ENCODE data around the gene MAZ.
"Not testable (repeated sequence)": the region's sequence is repeated elsewhere in the genome, so short reads cannot be mapped to it uniquely, and the experiment has no call there.

Gene MAZ

DNA sequence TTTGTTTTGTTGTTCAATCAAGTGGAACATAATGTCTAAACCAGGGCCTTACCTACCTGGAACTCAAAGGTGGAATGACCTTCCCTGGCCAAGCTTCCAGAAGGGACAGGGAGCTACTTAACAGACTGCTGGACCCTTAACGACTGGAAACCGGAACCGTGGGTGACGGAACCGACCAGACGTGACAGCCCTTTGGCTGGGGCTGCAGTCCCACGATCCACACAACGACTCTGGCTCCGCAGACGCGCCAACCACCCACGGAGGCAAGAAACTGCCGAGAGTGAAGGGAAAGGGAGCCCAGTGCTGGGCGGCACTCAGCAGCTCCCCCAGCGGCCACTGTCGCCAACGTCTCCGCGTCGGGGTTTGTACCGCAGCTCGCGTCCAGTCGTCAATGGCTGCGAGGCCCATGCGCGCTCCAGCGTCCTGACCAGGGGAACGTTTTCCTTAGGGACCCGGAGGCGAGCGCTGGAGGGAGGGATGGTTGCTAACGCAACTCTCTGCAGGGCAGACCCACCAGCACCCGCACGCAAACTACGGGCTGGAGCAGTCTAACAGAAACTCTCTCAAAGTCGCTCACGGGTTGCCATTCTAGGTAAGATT is 21.3 kb upstream of the MAZ start:
- peak; percentile 87 for DNase-seq (ENCODE audit: low spot score)

- not testable (repeated sequence) for DNase-seq (ENCODE audit: low spot score)
Observed at GRCh38 chr16:29787155-29787554, 19.2 kb upstream of the MAZ start.

DNA sequence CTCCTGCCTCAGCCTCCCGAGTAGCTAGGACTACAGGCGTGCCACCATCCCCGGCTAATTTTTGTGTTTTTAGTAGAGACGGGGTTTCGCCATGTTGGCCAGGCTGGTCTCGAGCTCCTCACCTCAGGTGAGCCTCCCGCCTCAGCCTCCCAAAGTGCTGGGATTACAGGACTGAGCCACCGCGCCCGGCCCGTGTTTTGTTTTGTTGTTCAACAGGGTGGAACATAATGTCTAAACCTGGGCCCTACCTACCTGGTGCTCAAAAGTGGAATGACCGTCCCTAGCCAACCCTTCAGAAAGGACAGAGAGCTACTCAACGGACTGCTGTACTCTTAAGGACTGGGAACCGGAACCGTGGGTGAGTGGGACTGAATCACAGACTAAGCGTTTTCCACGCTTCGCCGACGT is 16.6 kb upstream of the MAZ start:
- DNase-seq (ENCODE audit: low spot score), result no peak

DNA sequence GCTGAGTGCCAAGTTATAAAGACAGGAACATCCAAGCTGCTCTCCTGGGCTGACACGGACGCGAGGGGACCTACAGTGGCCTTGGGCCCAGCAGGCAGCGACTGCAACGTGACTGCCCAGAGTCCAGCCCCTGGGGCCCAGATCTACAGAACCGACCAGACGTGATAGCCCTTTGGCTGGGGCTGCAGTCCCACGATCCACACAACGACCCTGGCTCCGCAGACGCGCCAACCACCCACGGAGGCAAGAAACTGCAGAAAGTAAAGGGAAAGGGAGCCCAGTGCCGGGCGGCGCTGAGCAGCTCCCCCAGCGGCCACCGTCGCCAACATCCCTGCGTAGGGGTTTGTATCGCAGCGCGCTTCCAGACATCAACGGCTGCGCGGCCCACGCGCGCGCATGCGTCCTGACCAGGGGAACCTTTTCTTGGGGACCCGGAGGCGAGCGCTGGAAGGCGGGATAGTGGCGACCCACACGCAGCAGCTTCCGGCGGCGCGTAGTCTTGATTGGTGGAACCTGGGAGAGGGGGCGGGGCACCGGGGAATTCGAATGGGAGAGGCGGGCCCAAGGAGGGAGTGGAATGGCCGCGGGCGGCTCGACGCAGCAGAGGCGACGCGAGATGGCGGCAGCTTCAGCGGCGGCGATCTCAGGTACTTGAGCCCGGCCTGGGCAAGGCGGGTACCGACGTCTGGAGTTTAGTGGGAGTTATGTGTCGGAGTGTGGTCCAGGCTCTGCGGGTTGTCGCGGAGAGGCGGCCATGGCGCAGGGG is 16.0 kb upstream of the MAZ start, which contains the start of gene KIF22:
TSS of gene KIF22 (plus strand) at position 569 of the 766 bp plus-strand sequence. CDS start at position 578, 9 bp downstream.
- DNase-seq (ENCODE audit: low spot score), result peak; percentile 100

DNA sequence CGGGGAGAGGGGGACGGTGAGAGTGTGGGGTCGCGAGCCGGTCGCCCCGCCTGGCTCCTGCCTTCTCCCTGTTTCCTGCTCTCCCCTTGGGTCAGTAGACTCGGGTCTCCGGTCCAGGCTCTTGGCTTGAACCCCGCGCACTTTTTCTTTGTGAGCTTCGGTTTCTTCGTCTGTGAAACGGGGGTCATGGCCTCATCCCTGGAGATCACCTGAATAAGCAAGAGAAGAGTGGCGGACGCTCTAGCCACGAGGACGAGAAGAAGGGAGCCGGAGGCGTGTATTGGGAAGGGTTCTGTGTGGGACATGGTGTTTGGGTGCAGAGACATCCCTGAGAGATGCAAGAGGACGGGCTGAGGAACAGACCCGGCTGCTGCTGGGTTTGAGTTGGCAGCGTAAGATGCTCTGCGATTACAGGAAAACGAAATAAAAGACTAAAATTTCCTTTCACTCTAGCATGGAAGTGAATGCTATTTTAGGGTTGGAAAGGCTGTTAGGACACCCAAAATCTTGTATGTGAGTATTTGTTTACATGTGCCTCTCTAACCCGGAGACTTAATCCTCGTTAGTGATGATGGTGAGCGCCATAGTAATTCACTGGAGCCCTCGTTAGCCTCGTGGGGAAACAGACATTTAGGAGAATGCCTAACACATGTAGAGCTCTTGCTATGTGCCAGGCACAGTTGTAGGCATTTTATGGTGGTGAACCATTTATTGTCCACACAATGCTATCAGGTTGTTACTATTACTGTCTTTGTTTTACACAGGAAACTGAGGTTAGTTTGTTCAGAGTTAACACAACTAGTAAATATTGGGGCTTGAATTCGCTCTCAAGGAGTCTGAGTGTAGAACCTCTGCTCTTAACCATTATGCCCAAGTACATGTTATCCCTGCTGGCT is 15.1 kb upstream of the MAZ start:
- no peak for DNase-seq (ENCODE audit: low spot score)

DNA sequence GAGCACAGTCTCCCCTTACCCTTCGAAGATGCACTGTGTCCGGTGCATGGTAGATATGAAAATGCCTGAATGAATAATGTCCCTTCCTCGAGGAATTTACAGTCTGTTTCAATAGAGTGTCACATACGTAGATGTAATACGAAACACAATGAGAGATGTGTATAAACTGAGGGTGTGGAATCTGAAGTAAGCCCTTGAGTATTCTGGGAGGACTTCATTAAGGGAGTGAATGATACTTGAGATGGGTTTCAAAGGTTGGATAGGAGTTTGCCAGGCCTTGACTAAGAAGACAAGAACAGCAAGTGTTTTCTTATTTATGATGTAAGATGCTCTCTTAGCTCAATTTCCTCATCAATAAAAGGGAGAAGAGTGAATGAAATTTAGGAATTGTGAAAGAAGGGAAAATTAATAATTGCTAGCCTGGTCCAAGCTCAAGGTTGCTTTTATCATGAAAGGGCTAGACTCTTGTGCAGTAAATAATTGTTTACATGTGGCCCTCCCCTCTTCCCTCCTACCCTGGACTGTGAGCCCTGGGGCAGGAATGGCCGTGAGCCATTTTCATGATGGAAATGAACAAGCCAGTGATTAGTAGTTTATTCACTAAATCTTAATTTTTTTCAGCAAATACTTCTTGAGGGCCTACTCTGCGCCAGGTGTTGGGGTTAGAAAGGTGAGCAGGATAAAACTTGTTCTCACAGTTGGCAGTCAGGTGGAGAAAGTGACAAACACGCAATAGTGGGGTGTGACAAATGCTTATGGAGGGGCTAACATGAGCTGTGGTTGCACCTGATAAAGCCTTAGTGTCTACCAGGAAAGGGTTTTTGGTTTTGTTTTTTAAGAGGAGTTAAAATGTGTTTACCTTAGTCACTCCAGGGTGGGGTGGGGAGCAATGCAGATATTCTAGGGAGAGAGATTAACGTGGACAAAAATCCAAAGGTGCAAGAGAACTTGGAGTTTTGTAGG is 14.2 kb upstream of the MAZ start:
- no peak for DNase-seq (ENCODE audit: low spot score)

DNA sequence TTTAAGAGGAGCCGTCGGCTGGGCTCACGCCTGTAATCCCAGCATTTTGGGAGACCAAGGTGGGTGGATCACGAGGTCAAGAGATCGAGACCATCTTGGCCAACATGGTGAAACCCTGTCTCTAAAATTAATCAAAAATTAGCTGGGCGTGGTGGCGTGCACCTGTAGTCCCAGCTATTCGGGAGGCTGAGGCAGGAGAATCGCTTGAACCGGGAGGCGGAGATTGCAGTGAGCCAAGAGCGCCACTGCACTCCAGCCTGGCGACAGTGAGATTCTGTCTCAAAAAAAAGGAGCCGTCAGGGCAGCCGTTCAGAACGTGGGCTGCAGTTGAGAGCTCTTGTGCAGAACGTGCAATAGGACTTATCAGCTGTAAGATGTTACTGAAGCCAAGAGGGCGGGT is 13.2 kb upstream of the MAZ start:
- DNase-seq (ENCODE audit: low spot score), result not testable (repeated sequence)

- no peak for DNase-seq (ENCODE audit: low spot score)
Observed at GRCh38 chr16:29794231-29794710, 12.1 kb upstream of the MAZ start.

DNA sequence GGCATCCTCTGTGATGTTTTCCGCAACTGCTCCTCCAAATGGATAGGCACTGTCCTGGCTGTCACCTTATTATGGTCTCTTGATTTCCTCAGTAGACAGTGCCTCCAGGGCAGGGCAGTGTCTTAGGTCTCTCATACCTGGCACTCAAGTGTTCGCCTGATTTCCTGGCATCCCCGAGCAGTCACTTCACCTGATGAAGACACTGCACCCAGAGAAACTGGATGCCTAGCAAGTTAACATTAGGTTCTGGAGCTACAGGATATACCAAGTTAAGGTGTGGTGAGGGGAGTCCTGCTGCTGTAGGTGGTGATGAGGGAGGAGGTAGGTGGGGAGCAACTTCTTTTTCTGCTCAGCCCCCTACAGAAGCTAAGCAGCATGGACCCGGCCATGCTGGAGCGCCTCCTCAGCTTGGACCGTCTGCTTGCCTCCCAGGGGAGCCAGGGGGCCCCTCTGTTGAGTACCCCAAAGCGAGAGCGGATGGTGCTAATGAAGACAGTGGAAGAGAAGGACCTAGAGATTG is 3.9 kb upstream of the MAZ start:
- DNase-seq (ENCODE audit: low spot score), result no peak

GRCh38 chr16:29804020-29804419 is 2.3 kb upstream of the MAZ start:
- DNase-seq (ENCODE audit: low spot score), result no peak

DNA sequence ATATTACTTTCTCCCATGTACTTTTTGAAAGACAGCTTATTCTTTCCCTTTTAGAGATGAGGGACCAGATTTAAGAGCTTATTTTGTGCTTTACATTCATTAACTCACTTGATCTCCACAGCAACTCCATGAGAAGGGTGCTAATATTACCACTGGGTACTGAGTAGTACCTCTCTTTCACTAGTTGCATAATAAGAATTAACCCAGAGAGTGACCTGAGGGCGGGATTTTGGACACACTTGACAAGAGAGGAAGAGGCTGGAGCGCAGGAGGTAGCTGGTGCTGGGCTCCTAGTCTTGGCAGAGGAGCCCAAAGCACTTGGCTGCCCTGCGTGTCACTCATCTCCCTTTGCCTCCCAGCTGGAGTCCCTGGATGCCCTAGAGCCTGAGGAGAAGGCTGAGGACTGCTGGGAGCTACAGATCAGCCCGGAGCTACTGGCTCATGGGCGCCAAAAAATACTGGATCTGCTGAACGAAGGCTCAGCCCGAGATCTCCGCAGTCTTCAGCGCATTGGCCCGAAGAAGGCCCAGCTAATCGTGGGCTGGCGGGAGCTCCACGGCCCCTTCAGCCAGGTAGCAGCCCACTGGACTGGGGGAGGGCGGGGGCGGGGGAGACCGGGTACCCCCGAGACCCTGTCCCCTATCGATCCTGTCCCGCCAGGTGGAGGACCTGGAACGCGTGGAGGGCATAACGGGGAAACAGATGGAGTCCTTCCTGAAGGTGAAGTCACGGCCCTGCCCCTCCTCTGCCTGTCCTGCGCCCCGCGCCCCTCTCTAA is 1.7 kb upstream of the MAZ start:
- no peak for DNase-seq (ENCODE audit: low spot score)

GRCh38 chr16:29805232-29806098 is 864 bp upstream of the MAZ start:
- peak; percentile 98 for DNase-seq (ENCODE audit: low spot score)

- peak; percentile 83 for DNase-seq (ENCODE audit: low spot score)
Observed at GRCh38 chr16:29806641-29807425, 504 bp downstream of the MAZ start.

GRCh38 chr16:29807426-29808218 is 1.3 kb downstream of the MAZ start:
- peak; percentile 88 for DNase-seq (ENCODE audit: low spot score)

DNA sequence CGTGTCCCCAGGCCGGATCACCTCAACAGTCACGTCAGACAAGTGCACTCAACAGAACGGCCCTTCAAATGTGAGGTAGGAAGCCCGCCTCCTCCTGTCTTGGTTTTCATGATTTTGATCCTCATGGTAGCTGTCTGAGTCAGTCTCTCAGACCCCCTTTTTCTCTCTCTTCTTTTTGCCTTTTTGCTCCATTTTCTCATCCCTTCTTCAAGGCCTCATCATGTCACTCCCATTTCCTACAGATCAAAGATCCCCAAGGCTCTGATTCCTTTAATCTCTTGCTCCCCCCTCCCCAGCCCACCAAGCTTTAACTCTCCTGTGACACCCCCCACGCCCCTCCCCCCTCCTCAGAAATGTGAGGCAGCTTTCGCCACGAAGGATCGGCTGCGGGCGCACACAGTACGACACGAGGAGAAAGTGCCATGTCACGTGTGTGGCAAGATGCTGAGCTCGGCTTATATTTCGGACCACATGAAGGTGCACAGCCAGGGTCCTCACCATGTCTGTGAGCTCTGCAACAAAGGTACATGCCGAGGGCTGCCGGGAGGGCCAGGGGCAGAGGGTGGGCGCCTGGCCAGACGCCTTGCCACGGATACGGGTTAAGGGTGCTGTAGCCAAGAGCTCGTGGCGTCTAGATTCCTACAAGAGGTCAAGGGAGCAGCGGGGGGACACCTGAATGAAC is 2.0 kb downstream of the MAZ start:
- no peak for DNase-seq (ENCODE audit: low spot score)

GRCh38 chr16:29809031-29809747 is 2.9 kb downstream of the MAZ start:
- DNase-seq (ENCODE audit: low spot score), result no peak

Data from ecto neural progenitor cell (in vitro differentiated cells).